TTC549 (cell line): Measurements from ENCODE around the gene GUK1.
"Not testable (repeated sequence)": the region's sequence is repeated elsewhere in the genome, so short reads cannot be mapped to it uniquely, and the experiment has no call there.

Experiments
- FAIRE-seq: peaks from 2 replicates; lab custom pipeline; 2012; peaks lifted over from hg19 to GRCh38; lab: Jason Lieb, UNC

Gene GUK1

GRCh38 chr1:228104526-228105269 lies 35.4 kb upstream of the GUK1 start:
- FAIRE-seq, result no peak

DNA sequence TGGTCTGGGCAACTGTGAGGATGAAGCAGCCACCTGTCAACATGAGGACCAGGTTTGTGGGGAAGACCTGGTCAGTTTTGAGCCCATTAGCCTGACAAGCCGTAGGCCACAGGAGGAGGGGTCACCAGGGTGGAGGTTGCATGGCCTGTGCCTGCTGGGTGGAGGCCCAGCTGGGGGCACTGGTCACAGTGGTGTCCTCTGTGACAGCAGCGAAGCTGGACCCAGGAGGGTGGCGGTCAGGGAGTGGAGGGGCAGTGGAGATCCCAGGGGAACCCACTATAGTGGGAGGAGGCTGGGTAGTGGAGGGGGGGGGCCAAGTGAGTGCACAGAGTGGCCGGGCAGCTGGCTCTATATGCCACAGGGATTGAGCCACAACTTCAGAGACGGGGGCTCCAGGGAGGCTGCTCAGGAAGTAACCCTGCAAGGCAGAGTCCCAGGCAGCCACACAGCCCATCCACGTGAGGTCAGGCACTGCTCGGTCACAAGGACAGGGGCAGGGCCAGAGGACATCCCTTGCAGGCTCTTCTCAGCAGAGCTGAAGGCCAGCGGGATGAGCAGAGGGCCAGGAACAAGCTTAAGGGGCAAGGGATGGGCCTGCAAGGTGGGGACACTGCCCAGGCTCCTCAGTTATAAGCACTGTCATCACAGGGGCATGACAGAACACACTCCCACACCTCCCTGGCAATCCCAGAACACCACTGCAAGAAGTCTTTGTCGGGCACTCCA lies 34.6 kb upstream of the GUK1 start:
- no peak for FAIRE-seq

DNA sequence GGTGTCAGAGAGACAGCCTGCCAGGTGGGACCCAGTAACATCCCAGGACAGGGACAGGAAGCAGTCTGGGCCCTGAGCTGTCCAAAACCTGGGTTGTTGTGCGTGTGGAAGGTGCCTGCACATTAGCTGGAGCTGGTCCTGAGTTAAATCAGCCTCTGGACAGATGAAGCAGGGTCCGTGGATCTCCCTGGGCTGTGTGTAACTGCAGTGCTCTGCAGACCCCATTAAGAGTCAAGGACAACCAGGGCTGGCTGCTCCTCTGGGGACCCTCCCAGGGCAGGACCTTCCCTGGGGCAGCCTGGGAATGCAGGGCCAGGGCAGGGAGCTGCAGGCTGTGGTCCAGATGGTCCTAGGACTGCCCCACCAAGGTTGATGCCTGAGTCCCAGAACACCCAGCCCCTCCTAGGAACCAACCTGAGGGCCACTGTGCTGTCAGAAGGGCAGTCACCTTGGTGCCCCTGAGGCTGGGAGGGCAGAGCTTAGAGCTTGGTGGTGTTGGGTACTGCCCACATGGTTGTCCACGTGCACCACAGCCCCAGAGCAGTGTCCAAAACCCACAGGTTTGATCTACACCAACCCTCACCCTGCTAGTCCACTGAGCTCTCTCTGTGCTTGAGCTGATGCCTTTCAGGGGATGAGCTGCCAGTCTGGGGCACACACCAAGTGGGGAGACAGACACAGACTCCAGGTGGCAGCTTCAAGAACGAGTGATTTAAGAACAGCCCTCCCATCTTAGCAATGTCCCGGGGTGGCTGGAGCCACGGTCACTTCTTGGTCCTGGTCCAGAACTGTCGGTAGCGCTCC lies 33.9 kb upstream of the GUK1 start:
- no peak for FAIRE-seq

GRCh38 chr1:228106800-228107054 lies 33.4 kb upstream of the GUK1 start:
- FAIRE-seq, result no peak

DNA sequence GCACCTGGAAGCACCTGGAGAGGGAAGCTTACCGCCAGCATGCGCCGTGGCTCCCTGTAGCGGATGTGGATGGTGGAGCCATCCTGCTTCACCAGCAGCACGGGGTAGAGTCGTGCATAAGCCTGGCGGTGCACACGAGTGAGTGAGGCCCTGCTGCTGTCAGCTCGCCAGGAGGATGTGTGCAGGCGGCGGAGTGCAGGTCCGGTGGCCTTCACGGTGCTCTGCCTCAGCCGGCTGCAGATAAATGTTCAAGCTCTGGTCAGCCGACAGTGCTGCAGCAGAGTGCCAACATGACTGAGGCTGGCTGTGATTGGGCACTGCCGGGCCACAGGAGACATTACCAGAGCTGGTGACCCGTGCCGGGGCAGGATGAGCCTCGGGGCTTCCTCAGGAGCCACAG lies 32.4 kb upstream of the GUK1 start:
- FAIRE-seq, result no peak

DNA sequence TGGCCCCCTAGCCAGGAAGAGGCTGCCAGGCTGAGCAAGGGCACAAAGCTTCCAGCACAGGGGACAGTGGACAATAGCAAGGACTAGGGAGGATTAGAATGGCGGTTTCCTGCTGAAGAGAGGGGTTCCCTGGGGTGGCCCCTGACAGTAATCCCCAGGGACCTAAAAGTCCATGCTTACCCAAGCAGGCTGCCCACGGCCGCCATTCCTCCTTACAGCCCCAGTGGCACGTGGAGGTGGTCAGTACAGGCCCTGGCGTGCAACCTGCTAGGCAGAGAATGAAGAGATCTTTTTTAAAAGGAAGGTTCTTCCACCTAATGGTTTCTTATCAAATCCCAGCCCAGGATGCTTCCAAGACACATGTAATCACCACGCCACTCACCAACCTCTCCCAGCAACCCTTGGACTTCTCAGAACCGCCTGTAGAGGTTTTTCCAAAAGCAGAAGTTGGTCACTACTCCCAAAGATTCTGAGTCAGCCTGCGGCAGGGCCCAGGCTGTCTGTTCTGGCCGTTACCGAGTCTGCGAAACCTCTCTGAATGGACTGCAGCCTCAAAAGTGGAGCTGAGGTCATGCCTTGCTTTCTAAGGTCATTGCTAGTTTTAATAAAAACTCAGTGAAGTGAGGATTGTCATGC lies 31.9 kb upstream of the GUK1 start:
- FAIRE-seq, result no peak

GRCh38 chr1:228108742-228109072 lies 31.4 kb upstream of the GUK1 start:
- FAIRE-seq, result no peak

GRCh38 chr1:228109073-228109961 lies 30.8 kb upstream of the GUK1 start, which contains the start of gene MRPL55:
TSS of gene MRPL55 (minus strand) at chr1:228109299. CDS start at chr1:228108260, 1,039 bp downstream.
- FAIRE-seq, result peak; percentile 94

DNA sequence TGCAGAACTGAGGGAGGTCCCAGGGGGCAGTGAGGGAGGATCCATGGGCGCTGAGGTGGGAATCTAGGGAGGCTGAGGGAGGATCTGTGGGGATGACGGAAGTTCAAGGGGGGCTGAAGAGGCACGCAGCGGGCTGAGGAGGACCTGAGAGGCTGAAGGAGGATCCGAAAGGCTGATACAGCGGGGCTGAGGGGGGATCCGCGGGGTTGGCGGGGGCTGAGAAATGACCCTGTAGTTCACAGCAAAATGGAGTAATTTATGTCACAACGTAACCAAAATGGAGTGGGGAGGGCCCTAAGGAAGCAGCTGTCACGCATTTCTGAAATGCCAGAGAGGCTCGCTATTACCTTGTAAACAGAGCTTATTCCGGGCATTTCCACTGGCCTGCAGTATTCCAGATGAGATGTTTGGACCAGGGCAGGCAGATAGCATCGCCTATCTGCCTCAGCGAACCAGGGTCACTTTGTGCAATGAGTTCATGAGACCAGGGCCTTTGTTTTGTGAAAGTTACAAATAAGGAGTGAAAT lies 30.1 kb upstream of the GUK1 start:
- FAIRE-seq, result no peak

DNA sequence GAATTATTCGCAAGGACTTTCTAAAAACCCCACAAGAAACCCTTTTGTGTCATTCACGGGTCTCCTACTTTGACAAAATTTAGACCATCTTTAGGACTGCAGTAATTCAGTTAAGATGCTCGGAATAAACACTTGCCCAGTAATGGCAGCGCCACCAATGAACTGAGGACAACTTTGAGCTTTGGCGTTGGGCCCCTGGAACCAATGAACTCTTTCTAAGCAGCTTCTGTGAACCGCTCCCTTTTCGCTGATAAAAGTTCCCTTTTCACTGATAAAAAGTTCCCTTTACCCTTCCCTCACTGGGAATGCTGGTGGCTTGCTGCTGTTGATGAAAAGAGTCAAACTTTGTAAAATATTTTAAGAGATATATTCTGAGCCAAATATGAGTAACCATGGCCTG lies 29.5 kb upstream of the GUK1 start:
- no peak for FAIRE-seq

DNA sequence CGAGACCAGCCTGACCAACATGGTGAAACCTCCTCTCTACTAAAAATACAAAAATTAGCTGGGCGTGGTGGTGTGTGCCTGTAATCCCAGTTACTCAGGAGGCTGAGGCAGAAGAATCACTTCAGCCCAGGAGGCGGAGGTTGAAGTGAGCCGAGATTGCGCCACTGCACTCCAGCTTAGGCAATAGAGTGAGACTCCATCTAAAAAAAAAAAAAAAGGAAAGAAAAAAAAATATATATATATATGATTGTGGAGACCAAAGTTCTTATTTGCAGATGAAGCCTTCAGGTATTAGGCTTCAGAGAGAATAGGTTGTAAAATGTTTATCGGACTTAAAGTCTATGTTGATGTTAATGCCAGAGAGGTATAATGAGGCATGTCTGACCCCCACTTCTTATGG lies 28.8 kb upstream of the GUK1 start:
- not testable (repeated sequence) for FAIRE-seq

GRCh38 chr1:228112167-228112566 lies 27.9 kb upstream of the GUK1 start:
- no peak for FAIRE-seq

DNA sequence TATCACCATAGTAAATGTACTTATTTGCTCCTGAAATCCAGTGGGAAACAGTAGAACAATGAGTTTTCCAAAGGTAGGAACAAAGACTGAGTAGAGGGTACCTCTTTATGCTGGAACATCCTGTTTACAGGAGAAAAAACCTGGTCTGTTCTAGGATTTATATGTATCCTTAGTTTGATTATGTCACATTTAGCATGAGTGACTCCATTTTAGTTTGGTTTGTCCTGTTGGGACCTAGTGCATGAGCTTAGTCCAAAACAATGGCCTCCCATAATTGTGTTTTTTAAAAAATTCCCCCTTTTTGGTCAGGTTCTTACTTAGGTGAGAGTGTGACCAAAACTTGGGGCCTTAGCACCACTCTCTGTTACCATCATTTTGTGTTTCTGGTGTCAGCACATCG lies 27.5 kb upstream of the GUK1 start:
- no peak for FAIRE-seq

- peak; percentile 64 for FAIRE-seq
Measured at GRCh38 chr1:228114827-228115226, 25.3 kb upstream of the GUK1 start.

DNA sequence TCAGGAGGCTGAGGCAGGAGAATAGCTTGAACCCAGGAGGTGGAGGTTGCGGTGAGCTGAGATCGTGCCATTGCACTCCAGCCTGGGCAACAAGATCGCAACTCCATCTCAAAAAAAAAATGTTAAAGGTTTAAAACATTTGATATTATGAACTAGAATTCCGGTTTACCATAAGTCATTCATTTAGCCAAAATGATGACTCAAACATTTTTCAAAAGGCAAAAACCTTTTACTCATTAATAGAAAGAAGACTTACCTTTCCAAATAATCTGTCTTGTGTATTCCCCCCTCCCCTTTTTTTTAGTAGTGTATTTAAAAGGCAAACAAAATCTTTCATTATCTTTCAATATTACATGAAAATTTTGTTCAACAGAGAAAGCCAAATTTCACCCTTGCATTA lies 22.7 kb upstream of the GUK1 start:
- FAIRE-seq, result no peak

DNA sequence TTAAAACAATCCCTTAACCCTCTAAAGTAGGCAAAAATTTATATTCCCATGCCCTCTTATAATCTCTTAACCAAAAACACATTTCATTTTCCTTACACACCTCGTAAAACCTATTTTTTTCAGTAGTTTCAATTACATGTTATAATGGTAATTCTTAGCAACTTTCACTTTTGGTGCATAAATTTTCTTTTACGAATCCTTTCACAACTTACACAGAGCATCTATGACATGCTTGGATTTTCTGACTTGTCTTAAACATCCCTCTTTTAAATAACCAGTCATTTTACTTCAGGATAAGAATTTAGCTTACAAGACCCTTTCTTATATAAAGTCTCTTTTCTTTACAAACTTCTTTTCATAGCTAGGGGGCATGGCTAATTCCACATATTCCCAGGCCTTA lies 22.0 kb upstream of the GUK1 start:
- FAIRE-seq, result no peak

- no peak for FAIRE-seq
Measured at GRCh38 chr1:228120351-228120750, 19.7 kb upstream of the GUK1 start.

DNA sequence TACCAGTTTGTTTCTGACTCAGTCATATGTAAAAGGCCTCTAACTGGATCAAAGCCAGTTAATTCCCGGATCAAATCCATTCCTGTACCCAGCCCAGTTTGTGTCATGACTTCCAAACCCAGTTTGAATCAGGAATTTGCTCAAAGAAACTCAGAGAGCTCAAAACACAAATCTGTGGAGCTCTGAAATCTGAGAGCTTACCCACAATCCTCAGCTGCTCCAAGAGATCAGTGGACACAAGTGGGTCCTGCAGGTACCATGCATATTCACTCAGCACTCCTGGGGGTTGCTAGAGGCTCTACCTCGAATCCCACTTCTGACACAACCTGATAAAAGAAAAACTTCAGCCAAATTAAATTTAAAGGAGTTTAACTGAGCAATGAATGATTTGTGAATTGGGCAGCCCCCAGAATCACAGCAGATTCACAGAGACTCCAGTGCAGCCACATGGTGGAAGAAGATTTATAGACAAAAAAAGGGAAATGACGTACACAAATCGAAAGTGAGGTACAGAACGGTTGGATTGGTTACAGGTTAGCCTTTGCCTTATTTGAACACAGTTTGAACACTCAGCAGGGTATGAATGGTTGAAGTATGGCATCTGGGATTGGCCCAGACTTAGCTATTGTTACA lies 19.1 kb upstream of the GUK1 start:
- no peak for FAIRE-seq

DNA sequence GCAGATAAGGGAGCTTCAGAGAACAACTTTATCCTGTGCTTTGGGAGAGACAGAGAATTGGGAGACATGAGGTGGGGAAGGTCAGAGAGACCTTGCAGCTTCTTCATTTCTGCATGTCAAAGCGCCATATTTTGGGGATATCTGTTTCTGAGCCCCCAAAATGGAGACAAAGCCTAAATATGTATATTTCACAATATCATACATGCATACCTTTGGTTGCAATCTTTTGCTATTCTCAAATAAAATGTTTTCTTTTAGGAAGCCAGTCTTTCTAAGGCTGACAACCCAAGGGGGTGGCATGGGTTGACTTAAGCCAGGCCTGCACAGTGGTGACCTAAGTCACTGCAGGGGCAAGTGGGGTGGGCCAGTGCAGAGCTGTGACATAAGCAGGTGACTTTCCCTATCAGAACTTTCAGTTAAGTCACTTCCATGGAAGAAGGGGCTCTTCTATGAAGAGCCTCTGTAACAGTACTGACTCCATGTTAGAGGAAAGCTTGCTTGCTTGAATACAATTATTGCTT lies 17.1 kb upstream of the GUK1 start:
- no peak for FAIRE-seq

DNA sequence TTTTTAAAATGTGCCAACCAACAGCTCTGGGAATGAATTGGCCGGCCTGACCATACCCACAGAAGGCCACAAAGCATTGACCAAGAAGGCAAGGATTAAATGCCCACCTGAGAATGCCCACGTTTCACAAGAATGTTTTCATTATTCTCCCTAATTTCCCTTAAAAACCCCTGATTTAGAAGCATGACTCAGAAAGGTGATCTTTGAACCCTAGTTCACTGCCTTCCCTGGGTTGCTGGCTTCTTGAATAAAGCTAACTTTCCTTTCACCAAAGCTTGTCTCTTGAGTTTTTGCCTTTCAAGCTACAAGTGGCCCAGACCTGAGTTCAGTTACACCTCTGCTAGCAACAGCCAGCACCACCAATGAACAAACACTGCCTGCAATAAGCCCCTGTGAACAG lies 16.6 kb upstream of the GUK1 start:
- no peak for FAIRE-seq

DNA sequence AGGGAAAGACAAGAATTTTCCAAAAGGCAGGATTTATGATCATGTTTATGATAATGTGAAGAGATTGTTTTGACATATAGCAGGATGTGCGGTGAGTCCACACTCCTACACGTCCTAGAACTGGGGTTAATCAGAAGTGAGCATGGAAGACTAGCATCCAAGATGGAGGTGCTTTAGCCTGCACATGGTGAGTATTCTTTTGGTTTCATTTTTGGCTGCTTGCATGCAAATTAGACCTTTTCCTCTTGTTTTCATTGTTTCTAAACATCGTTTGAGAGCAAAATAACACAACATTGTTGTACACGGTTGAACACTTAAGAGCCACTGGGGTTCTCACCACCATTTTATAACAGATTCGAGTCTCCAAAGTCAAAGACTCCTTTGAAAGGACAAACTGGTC lies 14.9 kb upstream of the GUK1 start:
- no peak for FAIRE-seq
